H1 (cell line): ENCODE data around the gene MORC1. TPM values are rescaled to one million over a fixed set of nuclear protein-coding genes. Genes with fewer than 3 reads are reported as not detected.

Experiments used
- E2F6 ChIP-seq: IDR thresholded peaks from 2 replicates; pipeline ENCODE4 v1.6.1; 2012; ENCODE audit warnings: inconsistent platforms
- EGR1 ChIP-seq: IDR thresholded peaks from 2 replicates; pipeline ENCODE4 v1.6.1; 2011; ENCODE audit warnings: low read depth, low read length, borderline replicate concordance
- FOSL1 ChIP-seq: IDR thresholded peaks from 2 replicates; pipeline ENCODE4 v1.6.1; 2011; ENCODE audit warnings: mild to moderate bottlenecking, low read depth, low read length, moderate library complexity; ENCODE audit not compliant: insufficient read depth
- KDM4A ChIP-seq: IDR thresholded peaks from one replicate; pipeline ENCODE4 v1.7.1; 2012; ENCODE audit warnings: low read depth, mild to moderate bottlenecking, moderate library complexity, low read length, inconsistent platforms; ENCODE audit not compliant: severe bottlenecking
- KDM5A ChIP-seq: fragments of 200-600 bp; IDR thresholded peaks from 2 replicates; pipeline ENCODE4 v1.7.1; 2012; ENCODE audit warnings: mild to moderate bottlenecking, low read length, inconsistent platforms, mixed read lengths
- SAP30 ChIP-seq: fragments of 300-600 bp; sonication (generic); IDR thresholded peaks from 2 replicates; pipeline ENCODE4 v1.7.1; 2012; ENCODE audit warnings: low read length, moderate library complexity, mild to moderate bottlenecking, inconsistent platforms; ENCODE audit not compliant: insufficient read depth, insufficient replicate concordance
- TCF12 ChIP-seq: IDR thresholded peaks from 2 replicates; pipeline ENCODE4 v1.6.1; 2011; ENCODE audit warnings: low read depth, mild to moderate bottlenecking, low read length
- USF2 ChIP-seq: IDR thresholded peaks from 2 replicates; pipeline ENCODE4 v1.6.1; 2011; ENCODE audit warnings: low read length, improper control_type of control experiment
- polyA plus RNA-seq, 7 experiments: library from polyadenylated mRNA; depleted of rRNA in 3 of 7; stranded (reverse) in 5 of 7; unstranded in 2 of 7; fragments of >200 nt in 5 of 7; fragments of 200-250 nt in 2 of 7; gene quantifications; 1 replicate in 5 of 7; 2 replicates in 1 of 7; 4 replicates in 1 of 7; pipeline versions ENCODE4 v1.2.1 to v1.2.3, GENCODE V29; 2011 to 2013; ENCODE audit warnings: missing spikeins in 2 of 7, mixed read lengths in 2 of 7
- total RNA-seq: library from RNA; stranded (reverse); fragmentation: NEBNext Ultra II Directional; extraction: Animal tissue kit (Norgen Biotek cat#: 25700); gene quantifications from 2 replicates; pipeline ENCODE4 v1.2.1, GENCODE V29; 2021

MORC1 gene
- total and polyA plus RNA-seq, 2 of the 8 experiments (the other 6 are each of a cell fraction or from before 2014, with no cell fraction given): not detected

GRCh38 chr3:109155828-109156227 is 37.9 kb upstream of the MORC1 start (continued):
- TF ChIP-seq TCF12 (no peak), KDM5A (no peak), E2F6 (no peak), SAP30 (no peak), FOSL1 (no peak), EGR1 (no peak), KDM4A (no peak), USF2 (no peak)
